HEK293 (cell line): Measurements from ENCODE around the gene PDPK1.

Experiments used
- HIC1 ChIP-seq: fragments of 450-650 bp; formaldehyde crosslinking; IDR thresholded peaks from 2 replicates; pipeline ENCODE4 v1.5.1; 2016; ENCODE audit warnings: missing biosample characterization, missing genetic modification characterization
- KLF1 ChIP-seq: fragments of 450-650 bp; formaldehyde crosslinking; IDR thresholded peaks from 2 replicates; pipeline ENCODE4 v1.5.1; 2016; ENCODE audit warnings: missing biosample characterization, missing genetic modification characterization
- KLF17 ChIP-seq: fragments of 450-650 bp; formaldehyde crosslinking; IDR thresholded peaks from 2 replicates; pipeline ENCODE4 v1.5.1; 2016; ENCODE audit warnings: missing biosample characterization, missing genetic modification characterization
- KLF9 ChIP-seq: fragments of 450-650 bp; formaldehyde crosslinking; IDR thresholded peaks from 2 replicates; pipeline ENCODE4 v1.5.1; 2016; ENCODE audit warnings: missing biosample characterization, missing genetic modification characterization, low read depth
- PATZ1 ChIP-seq: fragments of 450-650 bp; formaldehyde crosslinking; IDR thresholded peaks from 2 replicates; pipeline ENCODE4 v1.5.1; 2016; ENCODE audit warnings: missing biosample characterization, missing genetic modification characterization
- SALL2 ChIP-seq: fragments of 450-650 bp; formaldehyde crosslinking; IDR thresholded peaks from 2 replicates; pipeline ENCODE4 v1.5.0; 2017; ENCODE audit warnings: missing biosample characterization, mild to moderate bottlenecking, missing genetic modification characterization, borderline replicate concordance
- SP2 ChIP-seq: fragments of 450-650 bp; formaldehyde crosslinking; IDR thresholded peaks from 2 replicates; pipeline ENCODE4 v1.5.1; 2016; ENCODE audit warnings: missing biosample characterization, missing genetic modification characterization
- SP7 ChIP-seq: fragments of 450-650 bp; formaldehyde crosslinking; IDR thresholded peaks from 2 replicates; pipeline ENCODE4 v1.5.1; 2016; ENCODE audit warnings: missing biosample characterization, missing genetic modification characterization
- TRIM28 ChIP-seq: IDR thresholded peaks from 2 replicates; pipeline ENCODE4 v1.6.1; 2011; ENCODE audit warnings: low read length, control low read depth, borderline replicate concordance
- YY2 ChIP-seq: fragments of 450-650 bp; formaldehyde crosslinking; IDR thresholded peaks from 2 replicates; pipeline ENCODE4 v1.5.1; 2016; ENCODE audit warnings: missing biosample characterization, missing genetic modification characterization
- ZBTB20 ChIP-seq: fragments of 450-650 bp; formaldehyde crosslinking; IDR thresholded peaks from 2 replicates; pipeline ENCODE4 v1.5.1; 2016; ENCODE audit warnings: missing biosample characterization, missing genetic modification characterization
- ZBTB21 ChIP-seq: fragments of 450-650 bp; formaldehyde crosslinking; IDR thresholded peaks from 2 replicates; pipeline ENCODE4 v1.5.1; 2017; ENCODE audit warnings: missing biosample characterization, missing genetic modification characterization
- ZBTB48 ChIP-seq: fragments of 450-650 bp; formaldehyde crosslinking; IDR thresholded peaks from 2 replicates; pipeline ENCODE4 v1.5.1; 2016; ENCODE audit warnings: missing biosample characterization, missing genetic modification characterization
- ZBTB7A ChIP-seq: fragments of 450-650 bp; formaldehyde crosslinking; IDR thresholded peaks from 2 replicates; pipeline ENCODE4 v1.5.1; 2016; ENCODE audit warnings: low read depth, missing biosample characterization, missing genetic modification characterization
- ZNF121 ChIP-seq: fragments of 450-650 bp; formaldehyde crosslinking; IDR thresholded peaks from 2 replicates; pipeline ENCODE4 v1.5.1; 2016; ENCODE audit warnings: missing biosample characterization, missing genetic modification characterization
- ZNF148 ChIP-seq: fragments of 450-650 bp; formaldehyde crosslinking; IDR thresholded peaks from 2 replicates; pipeline ENCODE4 v1.5.0; 2017; ENCODE audit warnings: missing biosample characterization, missing genetic modification characterization, borderline replicate concordance
- ZNF169 ChIP-seq: fragments of 450-650 bp; formaldehyde crosslinking; IDR thresholded peaks from 2 replicates; pipeline ENCODE4 v1.5.1; 2016; ENCODE audit warnings: missing biosample characterization, missing genetic modification characterization
- ZNF19 ChIP-seq: fragments of 450-650 bp; formaldehyde crosslinking; IDR thresholded peaks from 2 replicates; pipeline ENCODE4; 2016; ENCODE audit warnings: missing biosample characterization, missing genetic modification characterization, low read depth
- ZNF223 ChIP-seq: fragments of 450-650 bp; formaldehyde crosslinking; IDR thresholded peaks from 2 replicates; pipeline ENCODE4 v1.5.1; 2016; ENCODE audit warnings: missing biosample characterization, missing genetic modification characterization
- ZNF48 ChIP-seq: fragments of 450-650 bp; formaldehyde crosslinking; IDR thresholded peaks from 2 replicates; pipeline ENCODE4 v1.5.1; 2016; ENCODE audit warnings: missing biosample characterization, missing genetic modification characterization
- ZNF530 ChIP-seq: fragments of 450-650 bp; formaldehyde crosslinking; IDR thresholded peaks from 2 replicates; pipeline ENCODE4 v1.5.1; 2016; ENCODE audit warnings: low read depth, missing biosample characterization, missing genetic modification characterization
- ZNF544 ChIP-seq: fragments of 450-650 bp; formaldehyde crosslinking; IDR thresholded peaks from 2 replicates; pipeline ENCODE4 v1.5.0; 2017; ENCODE audit warnings: missing biosample characterization, missing genetic modification characterization
- ZNF629 ChIP-seq: fragments of 450-650 bp; formaldehyde crosslinking; IDR thresholded peaks from 2 replicates; pipeline ENCODE4 v1.5.1; 2017; ENCODE audit warnings: missing biosample characterization, missing genetic modification characterization
- ZNF654 ChIP-seq: fragments of 450-650 bp; formaldehyde crosslinking; IDR thresholded peaks from 2 replicates; pipeline ENCODE4 v1.5.1; 2016; ENCODE audit warnings: low read depth, missing biosample characterization, missing genetic modification characterization
- ZNF660 ChIP-seq: fragments of 450-650 bp; IDR thresholded peaks from 2 replicates; pipeline ENCODE4 v1.5.1; 2018; ENCODE audit warnings: missing biosample characterization, mild to moderate bottlenecking, missing genetic modification characterization
- ZNF692 ChIP-seq: fragments of 450-650 bp; formaldehyde crosslinking; IDR thresholded peaks from 2 replicates; pipeline ENCODE4 v1.5.1; 2016; ENCODE audit warnings: missing biosample characterization, missing genetic modification characterization
- ZNF777 ChIP-seq: fragments of 450-650 bp; formaldehyde crosslinking; IDR thresholded peaks from 2 replicates; pipeline ENCODE4 v1.5.1; 2017; ENCODE audit warnings: missing biosample characterization, missing genetic modification characterization, borderline replicate concordance
- ZNF791 ChIP-seq: fragments of 450-650 bp; formaldehyde crosslinking; IDR thresholded peaks from 2 replicates; pipeline ENCODE4 v1.5.1; 2016; ENCODE audit warnings: missing biosample characterization, missing genetic modification characterization
- ZSCAN30 ChIP-seq: fragments of 450-650 bp; IDR thresholded peaks from 2 replicates; pipeline ENCODE4 v1.5.1; 2018; ENCODE audit warnings: missing biosample characterization, mild to moderate bottlenecking, missing genetic modification characterization, moderate library complexity

Gene PDPK1

GRCh38 chr16:2513405-2514332 lies 24.2 kb upstream of the PDPK1 start, which contains the start of gene ATP6V0C (continued):
- TF ChIP-seq KLF17 (tag by site-specific recombination), result peak; percentile 86
- peak; percentile 39 for TF ChIP-seq PATZ1 (tag by site-specific recombination)
- TF ChIP-seq ZBTB21 (tag by site-specific recombination), result peak; percentile 92
- TF ChIP-seq TRIM28, result no peak
- TF ChIP-seq ZNF223 (tag by site-specific recombination), result no peak
- TF ChIP-seq ZBTB7A, result peak; percentile 59; the same call in 1 of the 2 replicates
- peak; percentile 2; the same call in 1 of the 2 replicates for TF ChIP-seq HIC1
- TF ChIP-seq ZBTB20, result peak; percentile 33; the same call in 1 of the 2 replicates
- peak; percentile 98 for TF ChIP-seq ZNF629 (tag by site-specific recombination)
- TF ChIP-seq KLF1, result peak; percentile 49; the same call in 1 of the 2 replicates
- no peak for TF ChIP-seq ZNF544 (tag by site-specific recombination)
- TF ChIP-seq ZNF791 (tag by site-specific recombination), result no peak
- 0 out of 2 replicates have a peak, but pooled peaks have one; percentile 39 for TF ChIP-seq ZNF148 (tag by site-specific recombination)
- no peak for TF ChIP-seq ZNF48
- TF ChIP-seq ZBTB48, result peak; percentile 42; the same call in 1 of the 2 replicates
- 0 out of 2 replicates have a peak, but pooled peaks have one; percentile 17 for TF ChIP-seq ZNF121
- no peak for TF ChIP-seq ZNF777 (tag by site-specific recombination)
- TF ChIP-seq SP2, result peak; percentile 53
- TF ChIP-seq ZNF530, result no peak
- peak; percentile 68; the same call in 1 of the 2 replicates for TF ChIP-seq ZNF169 (tag by site-specific recombination)
- no peak for TF ChIP-seq ZNF19
- peak; percentile 74 for TF ChIP-seq KLF9 (tag by site-specific recombination)
- no peak for TF ChIP-seq ZNF654 (tag by site-specific recombination)
- peak; percentile 35 for TF ChIP-seq SP7
- no peak; the same call in 1 of the 2 replicates for TF ChIP-seq ZNF660 (tag by site-specific recombination)
- TF ChIP-seq ZSCAN30 (tag by site-specific recombination), result 0 out of 2 replicates have a peak, but pooled peaks have one; percentile 7
- TF ChIP-seq ZNF692 (tag by site-specific recombination), result peak; percentile 60
- TF ChIP-seq SALL2 (tag by site-specific recombination), result no peak
- TF ChIP-seq YY2, result peak; percentile 95
